BLaER1 treated with 17β-estradiol and CSF1 and Interleukin-3, amounts not matched to agents 10 nM and 100 nM (cell line): ENCODE measurements around the gene ARHGEF28.

ENCODE experiments used
- H3K27ac ChIP-seq, 11 experiments: shearing (Covaris generic); formaldehyde crosslinking; 2 replicates each; pipeline ENCODE4 v1.8.1; 2022
- H3K27me3 ChIP-seq, 11 experiments: shearing (Covaris generic); formaldehyde crosslinking; 2 replicates each; pipeline ENCODE4 v1.8.1; 2022
- H3K36me3 ChIP-seq, 11 experiments: shearing (Covaris generic); formaldehyde crosslinking; 2 replicates each; pipeline ENCODE4 v1.8.1; 2022
- H3K4me1 ChIP-seq, 10 experiments: shearing (Covaris generic); formaldehyde crosslinking; 2 replicates each; pipeline ENCODE4 v1.8.1; 2022
- H3K4me2 ChIP-seq, 11 experiments: shearing (Covaris generic); formaldehyde crosslinking; 2 replicates each; pipeline ENCODE4 v1.8.1; 2022
- H3K4me3 ChIP-seq, 10 experiments: shearing (Covaris generic); formaldehyde crosslinking; 2 replicates each; pipeline ENCODE4 v1.8.1; 2022
- H3K9ac ChIP-seq, 11 experiments: shearing (Covaris generic); formaldehyde crosslinking; 2 replicates each; pipeline ENCODE4 v1.8.1; 2022
- H3K9me3 ChIP-seq, 11 experiments: shearing (Covaris generic); formaldehyde crosslinking; replicated peaks in 1 of 11; 2 replicates each; pipeline ENCODE4 v1.8.1; 2022
- H4K20me1 ChIP-seq, 11 experiments: shearing (Covaris generic); formaldehyde crosslinking; 2 replicates each; pipeline ENCODE4 v1.8.1; 2022
- Cebpa-rat ChIP-seq, 11 experiments: shearing (Covaris generic); IDR thresholded peaks; 2 replicates each; pipeline ENCODE4 v1.8.1; 2022

Gene ARHGEF28

GRCh38 chr5:73617510-73618279 is 8.3 kb upstream of the ARHGEF28 start:
- no peaks in the 10 kb centered on the region for H3K36me3 ChIP-seq
- H3K9me3 ChIP-seq: no peaks in the 10 kb centered on the region
- H3K4me2 ChIP-seq: no peak overlapping the region
- no peak overlapping the region for H3K4me3 ChIP-seq
- H3K27ac ChIP-seq: no peak overlapping the region
- H3K4me1 ChIP-seq: no peaks in the 10 kb centered on the region
- H4K20me1 ChIP-seq: no peaks in the 10 kb centered on the region
- no peaks in the 10 kb centered on the region for H3K27me3 ChIP-seq
- TF ChIP-seq Cebpa-rat (IDR thresholded peaks at IDR 0.05): no peak
- no peak overlapping the region for H3K9ac ChIP-seq

DNA sequence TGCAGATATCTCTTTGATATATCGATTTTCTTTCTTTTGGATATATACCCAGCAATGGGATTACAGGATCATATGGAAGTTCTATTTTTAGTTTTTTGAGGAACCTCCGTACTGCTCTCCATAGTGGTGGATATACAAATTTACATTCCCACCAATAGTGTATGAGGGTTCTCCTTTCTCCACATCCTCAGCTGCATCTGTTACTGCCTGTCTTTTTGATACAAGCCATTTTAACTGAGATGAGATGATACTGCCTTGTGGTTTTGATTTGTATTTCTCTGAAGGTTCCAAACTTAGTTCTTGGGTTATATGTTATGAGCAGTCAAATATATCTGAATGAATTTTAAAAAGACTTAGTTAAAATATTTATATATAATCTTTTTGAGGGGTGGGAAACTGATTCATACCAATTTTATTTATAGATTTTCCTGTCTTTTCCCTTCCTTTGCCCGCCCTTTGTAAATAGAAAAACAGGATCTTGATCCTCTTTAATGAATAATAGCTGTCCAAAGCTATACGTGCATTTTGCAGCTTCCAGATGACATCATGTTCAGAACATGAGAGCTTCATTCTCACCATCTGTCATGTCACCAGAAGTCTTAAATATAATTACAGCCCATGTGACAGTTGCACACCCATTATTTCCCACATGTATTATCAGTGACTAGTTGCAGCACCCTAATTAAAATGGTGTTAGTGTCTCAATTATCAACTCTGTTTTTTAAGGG is 6.2 kb upstream of the ARHGEF28 start:
- TF ChIP-seq Cebpa-rat (IDR thresholded peaks at IDR 0.05): no peak
- Histone ChIP-seq H3K4me1 (no peaks in the 10 kb centered on the region), H3K9me3 (no peaks in the 10 kb centered on the region), H3K36me3 (no peaks in the 10 kb centered on the region), H3K4me2 (no peak overlapping the region), H4K20me1 (no peaks in the 10 kb centered on the region), H3K27me3 (no peaks in the 10 kb centered on the region), H3K9ac (no peak overlapping the region), H3K4me3 (no peak overlapping the region), H3K27ac (no peak overlapping the region)

GRCh38 chr5:73620334-73620687 is 5.7 kb upstream of the ARHGEF28 start:
- H3K36me3 ChIP-seq: no peaks in the 10 kb centered on the region
- H3K27me3 ChIP-seq: no peaks in the 10 kb centered on the region
- H3K9ac ChIP-seq: no peak overlapping the region
- peaks cover 0 to 5% (median 0%) of the 10 kb centered on the region in 10 experiments; a peak in 3 of 20 replicates for H3K4me1 ChIP-seq
- no peak for TF ChIP-seq Cebpa-rat (IDR thresholded peaks at IDR 0.05)
- no peak overlapping the region for H3K27ac ChIP-seq
- H3K4me2 ChIP-seq: no peak overlapping the region
- H3K9me3 ChIP-seq: no peaks in the 10 kb centered on the region
- no peaks in the 10 kb centered on the region for H4K20me1 ChIP-seq
- H3K4me3 ChIP-seq: no peak overlapping the region

DNA sequence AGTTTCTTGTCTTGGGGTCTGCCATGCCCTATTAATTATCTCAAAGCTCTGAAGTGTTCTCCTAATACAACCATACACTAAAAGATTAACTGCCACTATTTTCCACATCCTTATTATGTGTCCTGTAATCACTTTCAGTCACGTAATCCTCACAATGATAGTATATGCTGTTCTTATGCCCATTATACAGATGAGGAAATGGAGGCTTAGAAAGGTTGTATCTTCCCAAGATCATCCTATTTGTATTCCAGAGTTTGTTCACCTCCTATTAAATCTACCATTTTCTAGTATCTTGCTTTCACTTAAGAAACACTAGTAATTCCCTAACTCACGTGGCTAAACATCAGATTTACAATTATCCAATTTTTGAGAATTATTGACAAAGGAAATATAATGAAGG is 2.9 kb upstream of the ARHGEF28 start:
- H3K36me3 ChIP-seq: no peaks in the 10 kb centered on the region
- H3K4me2 ChIP-seq: no peak overlapping the region
- no peak overlapping the region for H3K4me3 ChIP-seq
- peaks cover 8 to 17% (median 13%) of the 10 kb centered on the region in 11 experiments; a peak in 17 of 22 replicates for H3K27me3 ChIP-seq
- no peaks in the 10 kb centered on the region for H3K9me3 ChIP-seq
- H3K9ac ChIP-seq: no peak overlapping the region
- H3K4me1 ChIP-seq: peaks cover 0 to 14% (median 5%) of the 10 kb centered on the region in 10 experiments; a peak in 6 of 20 replicates
- TF ChIP-seq Cebpa-rat (IDR thresholded peaks at IDR 0.05): no peak
- no peaks in the 10 kb centered on the region for H4K20me1 ChIP-seq
- no peak overlapping the region for H3K27ac ChIP-seq

DNA sequence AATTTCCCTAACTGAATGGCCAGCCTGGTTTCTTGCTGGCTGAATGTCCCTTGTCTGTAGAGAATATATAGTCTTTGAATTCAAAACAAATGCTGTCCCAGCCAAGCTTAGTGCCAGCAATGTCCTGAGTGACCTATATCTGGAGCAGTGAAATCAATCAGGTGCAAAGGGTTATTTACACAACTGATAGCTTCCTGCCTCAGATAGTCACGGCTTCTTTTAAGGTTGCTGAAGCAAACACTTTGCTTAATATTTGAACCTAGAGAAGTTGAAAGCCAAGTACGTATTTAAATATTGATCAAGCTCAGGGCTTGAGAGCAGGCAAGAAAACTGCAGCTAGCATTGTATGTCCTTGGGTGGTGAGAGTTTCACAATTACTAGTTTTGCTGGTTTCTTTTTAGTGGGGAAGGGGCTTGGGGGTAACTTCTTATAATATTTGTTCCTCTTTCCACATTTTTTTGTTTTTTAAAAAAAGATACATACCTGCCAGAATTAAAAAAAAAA is 2.0 kb upstream of the ARHGEF28 start:
- Histone ChIP-seq H3K9me3 (no peaks in the 10 kb centered on the region), H3K4me2 (no peak overlapping the region), H3K27me3 (peaks cover 8 to 17% (median 13%) of the 10 kb centered on the region in 11 experiments; a peak in 17 of 22 replicates), H3K36me3 (no peaks in the 10 kb centered on the region), H4K20me1 (no peaks in the 10 kb centered on the region), H3K9ac (no peak overlapping the region), H3K4me3 (no peak overlapping the region), H3K4me1 (peaks cover 0 to 14% (median 5%) of the 10 kb centered on the region in 10 experiments; a peak in 6 of 20 replicates), H3K27ac (no peak overlapping the region)
- no peak for TF ChIP-seq Cebpa-rat (IDR thresholded peaks at IDR 0.05)

GRCh38 chr5:73624888-73625287 is 1.1 kb upstream of the ARHGEF28 start:
- peaks cover 0 to 14% (median 5%) of the 10 kb centered on the region in 10 experiments; a peak in 6 of 20 replicates for H3K4me1 ChIP-seq
- peaks cover 8 to 17% (median 13%) of the 10 kb centered on the region in 11 experiments; a peak in 17 of 22 replicates for H3K27me3 ChIP-seq
- no peak overlapping the region for H3K9ac ChIP-seq
- H3K4me2 ChIP-seq: peak overlapping the region in 10 of 11 experiments; percentile 91 to 100 (median 98); a peak in 16 of 22 replicates
- no peak for TF ChIP-seq Cebpa-rat (IDR thresholded peaks at IDR 0.05)
- peak overlapping the region in 2 of 10 experiments; percentile 66 to 75; a peak in 1 of 20 replicates for H3K4me3 ChIP-seq
- H3K36me3 ChIP-seq: no peaks in the 10 kb centered on the region
- H3K9me3 ChIP-seq: no peaks in the 10 kb centered on the region
- no peaks in the 10 kb centered on the region for H4K20me1 ChIP-seq
- no peak overlapping the region for H3K27ac ChIP-seq

- H3K4me3 ChIP-seq: peak overlapping the region; percentile 66 to 80 (median 70)
- peak overlapping the region in 7 of 11 experiments; percentile 23 to 65 (median 47); a peak in 10 of 22 replicates for H3K27ac ChIP-seq
- no peaks in the 10 kb centered on the region for H3K36me3 ChIP-seq
- H3K4me1 ChIP-seq: peaks cover 0 to 14% (median 5%) of the 10 kb centered on the region in 10 experiments; a peak in 6 of 20 replicates
- peak overlapping the region; percentile 62 to 79 (median 72); a peak in 20 of 22 replicates for H3K9ac ChIP-seq
- no peaks in the 10 kb centered on the region for H3K9me3 ChIP-seq
- H4K20me1 ChIP-seq: no peaks in the 10 kb centered on the region
- peak overlapping the region; percentile 91 to 100 (median 98) for H3K4me2 ChIP-seq
- no peak for TF ChIP-seq Cebpa-rat (IDR thresholded peaks at IDR 0.05)
- H3K27me3 ChIP-seq: peaks cover 8 to 17% (median 13%) of the 10 kb centered on the region in 11 experiments; a peak in 17 of 22 replicates
Measured at GRCh38 chr5:73625372-73625943, 538 bp upstream of the ARHGEF28 start.

DNA sequence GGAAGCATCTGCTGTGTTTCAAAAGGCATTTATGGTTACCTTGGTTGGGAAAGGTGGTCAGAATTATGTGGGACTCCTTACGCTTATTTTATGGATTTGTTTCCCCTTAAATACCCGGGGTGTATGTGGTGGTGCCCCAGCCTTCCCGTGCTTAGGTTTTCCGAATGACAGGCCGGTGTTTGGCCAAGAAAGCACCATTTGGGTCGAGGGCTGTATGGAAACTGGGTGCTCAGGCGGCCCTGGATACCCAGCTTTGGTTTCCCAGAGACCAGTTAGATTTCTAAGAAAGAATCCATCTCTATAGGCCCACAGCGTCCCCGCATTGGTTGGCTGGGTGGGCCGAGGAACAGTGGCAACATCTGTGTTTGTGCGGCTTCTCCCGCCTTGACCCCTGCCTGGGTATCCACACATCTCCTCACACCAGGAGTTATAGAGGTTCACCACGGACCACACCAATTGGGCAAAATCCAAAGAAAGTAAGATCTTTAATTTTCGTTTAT is 868 bp downstream of the ARHGEF28 start:
- peak overlapping the region in 7 of 11 experiments; percentile 69 to 79 (median 73); a peak in 10 of 22 replicates for H3K9ac ChIP-seq
- H3K27me3 ChIP-seq: peaks cover 8 to 17% (median 13%) of the 10 kb centered on the region in 11 experiments; a peak in 17 of 22 replicates
- no peak for TF ChIP-seq Cebpa-rat (IDR thresholded peaks at IDR 0.05)
- H3K27ac ChIP-seq: no peak overlapping the region
- H3K4me2 ChIP-seq: peak overlapping the region; percentile 91 to 100 (median 98)
- H4K20me1 ChIP-seq: no peaks in the 10 kb centered on the region
- no peaks in the 10 kb centered on the region for H3K36me3 ChIP-seq
- peaks cover 0 to 14% (median 5%) of the 10 kb centered on the region in 10 experiments; a peak in 6 of 20 replicates for H3K4me1 ChIP-seq
- H3K4me3 ChIP-seq: peak overlapping the region; percentile 66 to 80 (median 70); a peak in 19 of 20 replicates
- no peaks in the 10 kb centered on the region for H3K9me3 ChIP-seq
